ENCODE data around the gene CDC7. TPM values are rescaled to one million over a fixed set of nuclear protein-coding genes. Genes with fewer than 3 reads are reported as not detected.

Gene CDC7
- total and polyA plus RNA-seq, 2 of the 13 experiments (the other 11 are each of a cell fraction or from before 2014, with no cell fraction given): 2.5 to 12.6 TPM

DNA sequence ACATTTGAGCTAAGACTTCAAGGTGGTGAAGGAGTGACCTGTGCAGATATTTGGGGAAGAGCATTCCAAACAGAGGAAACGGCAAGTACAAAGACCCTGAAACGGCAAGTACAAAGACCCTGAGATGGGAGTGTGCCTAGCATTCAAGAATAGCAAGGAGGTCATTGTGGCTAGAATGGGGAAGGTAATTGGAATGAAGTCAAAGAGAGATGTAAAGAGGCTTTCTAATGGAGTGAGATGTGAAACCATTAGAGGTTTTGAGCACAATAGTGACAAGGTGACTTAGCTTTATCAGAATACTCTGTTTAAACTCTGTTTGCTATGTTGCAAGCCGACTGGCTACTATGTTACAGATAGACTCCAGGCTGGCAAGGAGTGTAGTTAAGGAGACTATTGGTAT lies 4.4 kb downstream of the CDC7 start:
- WGBS (ENCODE audit: low lambda C conversion rate): 34% methylated on average over 3 of the region's 3 CpGs
- ChIA-PET CTCF (ENCODE audit: low intra/inter-chr PET ratio, low total read pairs) (no interaction called here), POLR2A (no interaction called here)
- no peak overlapping the region for H3K4me3 ChIP-seq (replicated peaks in 1 of 3; ENCODE audit: insufficient read depth in 1 of 3, low read depth in 2 of 3, low read length in 3 of 3)
- no peaks in the 10 kb centered on the region for H3K9me3 ChIP-seq (ENCODE audit: low read length)
- no peak overlapping the region for H2AFZ ChIP-seq (ENCODE audit: low read length)
- FAIRE-seq: peak; percentile 18
- no peak overlapping the region for H3K27ac ChIP-seq (ENCODE audit: extremely low read length, insufficient read depth, low read length)
- in situ Hi-C loops (cut with HindIII; ENCODE audit: extremely low pct_ligation_motif_present, low pct_unique_long_range_greater_than_20kb) (no loop called here), intact Hi-C loops (cut with micrococcal nuclease; ENCODE audit: unreplicated experiment) (no loop called here)
- no peaks in the 10 kb centered on the region for H3K27me3 ChIP-seq (ENCODE audit: control insufficient read depth in 1 of 2, insufficient read depth in 2 of 2, low read length in 2 of 2)
- H3K4me1 ChIP-seq (ENCODE audit: insufficient read depth, low read length): peaks cover 23% of the 10 kb centered on the region
- H4K20me1 ChIP-seq (ENCODE audit: insufficient read depth, low read length): no peaks in the 10 kb centered on the region
- no peak overlapping the region for H3K9ac ChIP-seq (ENCODE audit: insufficient read depth, low read depth, low read length)
- peak; percentile 78 for DNase-seq (ENCODE audit: low spot score)
- peaks cover 17% of the 10 kb centered on the region for H3K79me2 ChIP-seq (ENCODE audit: insufficient read depth, low read length)
- H3K4me2 ChIP-seq (ENCODE audit: low read depth, low read length): no peak overlapping the region
- H3K36me3 ChIP-seq (replicated peaks in 1 of 2; ENCODE audit: control insufficient read depth in 1 of 2, insufficient read depth in 2 of 2, low read length in 2 of 2): no peaks in the 10 kb centered on the region
- no TSS peak for BruUV-seq (replicated peaks)
- ATAC-seq: peak; percentile 1; the same call in 2 of the 3 replicates
- TF ChIP-seq, protein P1, sequence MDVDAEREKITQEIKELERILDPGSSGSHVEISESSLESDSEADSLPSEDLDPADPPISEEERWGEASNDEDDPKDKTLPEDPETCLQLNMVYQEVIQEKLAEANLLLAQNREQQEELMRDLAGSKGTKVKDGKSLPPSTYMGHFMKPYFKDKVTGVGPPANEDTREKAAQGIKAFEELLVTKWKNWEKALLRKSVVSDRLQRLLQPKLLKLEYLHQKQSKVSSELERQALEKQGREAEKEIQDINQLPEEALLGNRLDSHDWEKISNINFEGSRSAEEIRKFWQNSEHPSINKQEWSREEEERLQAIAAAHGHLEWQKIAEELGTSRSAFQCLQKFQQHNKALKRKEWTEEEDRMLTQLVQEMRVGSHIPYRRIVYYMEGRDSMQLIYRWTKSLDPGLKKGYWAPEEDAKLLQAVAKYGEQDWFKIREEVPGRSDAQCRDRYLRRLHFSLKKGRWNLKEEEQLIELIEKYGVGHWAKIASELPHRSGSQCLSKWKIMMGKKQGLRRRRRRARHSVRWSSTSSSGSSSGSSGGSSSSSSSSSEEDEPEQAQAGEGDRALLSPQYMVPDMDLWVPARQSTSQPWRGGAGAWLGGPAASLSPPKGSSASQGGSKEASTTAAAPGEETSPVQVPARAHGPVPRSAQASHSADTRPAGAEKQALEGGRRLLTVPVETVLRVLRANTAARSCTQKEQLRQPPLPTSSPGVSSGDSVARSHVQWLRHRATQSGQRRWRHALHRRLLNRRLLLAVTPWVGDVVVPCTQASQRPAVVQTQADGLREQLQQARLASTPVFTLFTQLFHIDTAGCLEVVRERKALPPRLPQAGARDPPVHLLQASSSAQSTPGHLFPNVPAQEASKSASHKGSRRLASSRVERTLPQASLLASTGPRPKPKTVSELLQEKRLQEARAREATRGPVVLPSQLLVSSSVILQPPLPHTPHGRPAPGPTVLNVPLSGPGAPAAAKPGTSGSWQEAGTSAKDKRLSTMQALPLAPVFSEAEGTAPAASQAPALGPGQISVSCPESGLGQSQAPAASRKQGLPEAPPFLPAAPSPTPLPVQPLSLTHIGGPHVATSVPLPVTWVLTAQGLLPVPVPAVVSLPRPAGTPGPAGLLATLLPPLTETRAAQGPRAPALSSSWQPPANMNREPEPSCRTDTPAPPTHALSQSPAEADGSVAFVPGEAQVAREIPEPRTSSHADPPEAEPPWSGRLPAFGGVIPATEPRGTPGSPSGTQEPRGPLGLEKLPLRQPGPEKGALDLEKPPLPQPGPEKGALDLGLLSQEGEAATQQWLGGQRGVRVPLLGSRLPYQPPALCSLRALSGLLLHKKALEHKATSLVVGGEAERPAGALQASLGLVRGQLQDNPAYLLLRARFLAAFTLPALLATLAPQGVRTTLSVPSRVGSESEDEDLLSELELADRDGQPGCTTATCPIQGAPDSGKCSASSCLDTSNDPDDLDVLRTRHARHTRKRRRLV (CRISPR knock-in tag; IDR thresholded peaks at IDR 0.05): no peak
- TF ChIP-seq, protein P2, sequence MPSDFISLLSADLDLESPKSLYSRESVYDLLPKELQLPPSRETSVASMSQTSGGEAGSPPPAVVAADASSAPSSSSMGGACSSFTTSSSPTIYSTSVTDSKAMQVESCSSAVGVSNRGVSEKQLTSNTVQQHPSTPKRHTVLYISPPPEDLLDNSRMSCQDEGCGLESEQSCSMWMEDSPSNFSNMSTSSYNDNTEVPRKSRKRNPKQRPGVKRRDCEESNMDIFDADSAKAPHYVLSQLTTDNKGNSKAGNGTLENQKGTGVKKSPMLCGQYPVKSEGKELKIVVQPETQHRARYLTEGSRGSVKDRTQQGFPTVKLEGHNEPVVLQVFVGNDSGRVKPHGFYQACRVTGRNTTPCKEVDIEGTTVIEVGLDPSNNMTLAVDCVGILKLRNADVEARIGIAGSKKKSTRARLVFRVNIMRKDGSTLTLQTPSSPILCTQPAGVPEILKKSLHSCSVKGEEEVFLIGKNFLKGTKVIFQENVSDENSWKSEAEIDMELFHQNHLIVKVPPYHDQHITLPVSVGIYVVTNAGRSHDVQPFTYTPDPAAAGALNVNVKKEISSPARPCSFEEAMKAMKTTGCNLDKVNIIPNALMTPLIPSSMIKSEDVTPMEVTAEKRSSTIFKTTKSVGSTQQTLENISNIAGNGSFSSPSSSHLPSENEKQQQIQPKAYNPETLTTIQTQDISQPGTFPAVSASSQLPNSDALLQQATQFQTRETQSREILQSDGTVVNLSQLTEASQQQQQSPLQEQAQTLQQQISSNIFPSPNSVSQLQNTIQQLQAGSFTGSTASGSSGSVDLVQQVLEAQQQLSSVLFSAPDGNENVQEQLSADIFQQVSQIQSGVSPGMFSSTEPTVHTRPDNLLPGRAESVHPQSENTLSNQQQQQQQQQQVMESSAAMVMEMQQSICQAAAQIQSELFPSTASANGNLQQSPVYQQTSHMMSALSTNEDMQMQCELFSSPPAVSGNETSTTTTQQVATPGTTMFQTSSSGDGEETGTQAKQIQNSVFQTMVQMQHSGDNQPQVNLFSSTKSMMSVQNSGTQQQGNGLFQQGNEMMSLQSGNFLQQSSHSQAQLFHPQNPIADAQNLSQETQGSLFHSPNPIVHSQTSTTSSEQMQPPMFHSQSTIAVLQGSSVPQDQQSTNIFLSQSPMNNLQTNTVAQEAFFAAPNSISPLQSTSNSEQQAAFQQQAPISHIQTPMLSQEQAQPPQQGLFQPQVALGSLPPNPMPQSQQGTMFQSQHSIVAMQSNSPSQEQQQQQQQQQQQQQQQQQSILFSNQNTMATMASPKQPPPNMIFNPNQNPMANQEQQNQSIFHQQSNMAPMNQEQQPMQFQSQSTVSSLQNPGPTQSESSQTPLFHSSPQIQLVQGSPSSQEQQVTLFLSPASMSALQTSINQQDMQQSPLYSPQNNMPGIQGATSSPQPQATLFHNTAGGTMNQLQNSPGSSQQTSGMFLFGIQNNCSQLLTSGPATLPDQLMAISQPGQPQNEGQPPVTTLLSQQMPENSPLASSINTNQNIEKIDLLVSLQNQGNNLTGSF (CRISPR knock-in tag; IDR thresholded peaks at IDR 0.05): no peak
- TF ChIP-seq ZNF207 (IDR thresholded peaks at IDR 0.05; ENCODE audit: borderline replicate concordance): no peak
- TF ChIP-seq HNRNPK (IDR thresholded peaks at IDR 0.05; ENCODE audit: low read depth, low read length, poor library complexity, severe bottlenecking): peak; percentile 69
- TF ChIP-seq BRD4 (CRISPR knock-in tag; IDR thresholded peaks at IDR 0.05): no peak
- no peak for TF ChIP-seq ZFP62 (CRISPR knock-in tag; IDR thresholded peaks at IDR 0.05)
- TF ChIP-seq JUNB (CRISPR knock-in tag; IDR thresholded peaks at IDR 0.05; ENCODE audit: borderline replicate concordance): no peak
- TF ChIP-seq ZNF530 (CRISPR knock-in tag; IDR thresholded peaks at IDR 0.05; ENCODE audit: low read depth): no peak
- no peak for TF ChIP-seq SP2 (CRISPR knock-in tag; IDR thresholded peaks at IDR 0.05)
- TF ChIP-seq ZNF556 (CRISPR knock-in tag; IDR thresholded peaks at IDR 0.05; ENCODE audit: borderline replicate concordance): no peak
- peak; percentile 69 for TF ChIP-seq HNRNPUL1 (IDR thresholded peaks at IDR 0.05; ENCODE audit: low read depth, low read length)
- TF ChIP-seq, protein P3, sequence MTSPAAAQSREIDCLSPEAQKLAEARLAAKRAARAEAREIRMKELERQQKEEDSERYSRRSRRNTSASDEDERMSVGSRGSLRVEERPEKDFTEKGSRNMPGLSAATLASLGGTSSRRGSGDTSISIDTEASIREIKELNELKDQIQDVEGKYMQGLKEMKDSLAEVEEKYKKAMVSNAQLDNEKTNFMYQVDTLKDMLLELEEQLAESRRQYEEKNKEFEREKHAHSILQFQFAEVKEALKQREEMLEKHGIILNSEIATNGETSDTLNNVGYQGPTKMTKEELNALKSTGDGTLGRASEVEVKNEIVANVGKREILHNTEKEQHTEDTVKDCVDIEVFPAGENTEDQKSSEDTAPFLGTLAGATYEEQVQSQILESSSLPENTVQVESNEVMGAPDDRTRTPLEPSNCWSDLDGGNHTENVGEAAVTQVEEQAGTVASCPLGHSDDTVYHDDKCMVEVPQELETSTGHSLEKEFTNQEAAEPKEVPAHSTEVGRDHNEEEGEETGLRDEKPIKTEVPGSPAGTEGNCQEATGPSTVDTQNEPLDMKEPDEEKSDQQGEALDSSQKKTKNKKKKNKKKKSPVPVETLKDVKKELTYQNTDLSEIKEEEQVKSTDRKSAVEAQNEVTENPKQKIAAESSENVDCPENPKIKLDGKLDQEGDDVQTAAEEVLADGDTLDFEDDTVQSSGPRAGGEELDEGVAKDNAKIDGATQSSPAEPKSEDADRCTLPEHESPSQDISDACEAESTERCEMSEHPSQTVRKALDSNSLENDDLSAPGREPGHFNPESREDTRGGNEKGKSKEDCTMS (CRISPR knock-in tag; conservative IDR thresholded peaks at IDR 0.05): no peak

Measured in HepG2 (cell line).